ENCODE results near the gene MAPK8IP3.
A peak's percentile ranks its signal among the peaks of the same experiment; 100 is the strongest.
"Not testable (repeated sequence)": the region's sequence is repeated elsewhere in the genome, so short reads cannot be mapped to it uniquely, and the experiment has no call there.

MAPK8IP3 gene

GRCh38 chr16:1710811-1711507 lies 5.0 kb downstream of the MAPK8IP3 start:
- DNase-seq: no peak

DNA sequence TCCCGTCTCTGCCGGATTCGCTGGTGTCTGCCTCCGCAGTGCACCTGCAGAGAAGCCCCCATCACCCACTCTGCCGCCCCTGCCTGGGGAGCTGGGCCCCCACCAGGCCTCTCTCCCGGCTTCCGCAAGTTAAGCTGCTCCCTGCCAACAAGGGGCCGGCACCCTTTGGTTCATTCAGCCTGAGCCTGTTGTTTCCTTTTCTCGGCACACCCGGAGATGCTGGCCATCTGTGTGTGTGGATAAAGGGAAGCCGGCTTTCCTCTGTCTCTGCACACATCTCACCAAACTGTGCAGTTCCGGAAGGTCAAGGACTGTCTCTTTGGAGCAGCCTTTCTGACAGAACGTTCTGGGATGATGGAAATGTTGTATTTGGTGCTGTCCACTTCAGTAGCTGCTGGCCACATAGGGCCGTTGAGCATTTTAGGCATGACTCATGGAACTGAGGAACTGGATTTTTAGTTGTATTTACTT lies 6.8 kb downstream of the MAPK8IP3 start:
- DNase-seq: no peak

DNA sequence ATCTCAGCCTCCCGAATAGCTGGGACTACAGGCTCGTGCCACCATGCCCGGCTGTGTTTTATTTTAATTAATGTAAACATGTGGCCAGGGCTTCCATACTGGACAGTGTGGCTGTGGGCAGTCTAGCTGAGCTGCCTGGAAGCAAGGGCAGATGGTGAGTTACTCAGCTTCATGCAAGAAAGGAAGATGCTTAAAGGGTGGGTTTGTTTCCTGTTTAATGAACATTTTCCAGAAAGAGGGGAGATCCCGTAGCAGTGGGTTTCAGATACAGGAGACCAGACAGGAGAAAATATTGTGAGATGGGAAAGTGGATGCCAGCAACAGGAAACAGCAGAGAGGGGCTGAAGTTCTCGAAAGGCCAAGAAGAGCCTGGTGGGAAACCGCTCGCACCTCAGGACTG lies 7.3 kb downstream of the MAPK8IP3 start:
- no peak for DNase-seq

DNA sequence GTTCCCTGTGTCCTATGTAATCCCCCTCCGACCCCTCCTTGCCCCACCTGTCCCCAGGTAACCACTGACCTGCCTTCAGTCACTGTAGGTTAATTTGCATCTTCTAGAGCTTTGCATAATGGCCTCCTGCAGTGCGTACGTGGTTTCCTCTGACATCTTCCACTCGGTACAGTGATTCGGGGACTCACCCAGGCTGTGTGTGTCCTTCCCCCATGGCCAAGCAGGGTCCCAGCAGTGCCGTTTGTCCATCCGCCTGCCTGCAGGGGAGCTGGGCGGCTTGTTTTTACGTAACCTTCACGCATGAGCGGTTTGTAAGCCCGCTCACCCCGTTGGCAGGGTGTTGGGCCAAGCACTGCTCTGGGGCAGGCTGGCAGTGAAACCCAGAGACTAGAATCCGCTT lies 7.9 kb downstream of the MAPK8IP3 start:
- no peak for DNase-seq

- no peak for DNase-seq
Observed at GRCh38 chr16:1715220-1715619, 9.2 kb downstream of the MAPK8IP3 start.

DNA sequence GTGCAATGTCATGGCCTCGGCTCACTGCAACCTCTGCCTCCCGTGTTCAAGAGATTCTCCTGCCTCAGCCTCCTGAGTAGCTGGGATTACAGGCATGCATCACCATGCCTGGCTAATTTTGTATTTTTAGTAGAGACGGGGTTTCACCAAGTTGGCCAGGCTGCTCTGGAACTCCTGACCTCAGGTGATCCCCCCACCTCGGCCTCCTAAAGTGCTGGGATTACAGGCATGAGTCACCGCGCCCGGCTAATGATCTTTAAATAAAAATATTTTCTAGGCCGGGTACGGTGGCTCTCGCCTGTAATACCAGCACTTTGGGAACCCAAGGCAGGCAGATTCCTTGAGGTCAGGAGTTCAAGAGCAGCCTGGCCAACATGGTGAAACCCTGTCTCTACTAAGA lies 12.2 kb downstream of the MAPK8IP3 start:
- DNase-seq: not testable (repeated sequence)

DNA sequence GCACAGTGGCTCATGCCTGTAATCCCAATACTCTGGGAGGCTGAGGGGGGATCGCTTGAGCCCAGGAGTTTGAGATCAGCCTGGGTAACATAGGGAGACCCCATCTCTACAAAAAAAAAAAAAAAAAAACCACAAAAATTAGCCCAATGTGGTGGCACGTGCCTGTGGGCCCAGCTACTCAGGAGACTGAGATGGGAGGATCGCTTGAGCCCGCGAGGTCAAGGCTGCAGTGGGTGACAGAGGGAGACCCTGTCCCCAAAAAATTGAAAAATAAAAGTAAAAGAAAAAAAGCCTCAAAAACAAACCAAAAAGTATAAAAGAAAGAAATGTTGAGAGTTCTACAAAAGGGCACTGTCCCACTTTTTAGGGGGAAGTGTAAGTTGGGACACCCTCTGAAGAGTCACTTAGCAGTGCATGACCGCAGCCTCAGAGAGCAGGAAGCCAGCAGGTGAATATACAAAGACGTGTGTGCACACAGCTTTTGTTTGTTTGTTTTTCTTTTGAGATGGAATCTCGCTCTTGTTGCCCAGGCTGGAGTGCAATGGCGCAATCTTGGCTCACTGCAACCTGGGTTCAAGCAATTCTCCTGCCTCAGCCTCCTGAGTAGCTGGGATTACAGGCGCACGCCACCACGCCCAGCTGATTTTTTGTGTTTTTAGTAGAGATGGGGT lies 13.7 kb downstream of the MAPK8IP3 start:
- DNase-seq: peak in 1 of 2 experiments; percentile 49

DNA sequence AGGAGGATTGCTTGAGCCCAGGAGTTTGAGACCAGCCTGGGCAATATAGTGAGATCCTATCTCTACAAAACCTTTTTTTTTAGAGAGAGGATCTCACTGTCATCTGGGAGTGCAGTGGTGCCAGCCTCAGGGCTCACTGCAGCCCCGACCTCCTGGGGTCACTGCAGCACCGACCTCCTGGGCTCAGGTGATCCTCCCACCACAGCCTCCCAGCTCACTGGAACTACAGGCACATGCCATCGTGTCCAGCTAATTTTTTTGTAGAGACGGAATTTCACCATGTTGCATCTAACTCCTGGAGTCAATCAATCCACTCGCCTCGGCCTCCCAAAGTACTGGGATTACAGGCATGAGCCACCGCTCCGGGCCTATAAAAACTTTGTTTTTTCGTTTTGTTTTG lies 15.4 kb downstream of the MAPK8IP3 start:
- DNase-seq: no peak

DNA sequence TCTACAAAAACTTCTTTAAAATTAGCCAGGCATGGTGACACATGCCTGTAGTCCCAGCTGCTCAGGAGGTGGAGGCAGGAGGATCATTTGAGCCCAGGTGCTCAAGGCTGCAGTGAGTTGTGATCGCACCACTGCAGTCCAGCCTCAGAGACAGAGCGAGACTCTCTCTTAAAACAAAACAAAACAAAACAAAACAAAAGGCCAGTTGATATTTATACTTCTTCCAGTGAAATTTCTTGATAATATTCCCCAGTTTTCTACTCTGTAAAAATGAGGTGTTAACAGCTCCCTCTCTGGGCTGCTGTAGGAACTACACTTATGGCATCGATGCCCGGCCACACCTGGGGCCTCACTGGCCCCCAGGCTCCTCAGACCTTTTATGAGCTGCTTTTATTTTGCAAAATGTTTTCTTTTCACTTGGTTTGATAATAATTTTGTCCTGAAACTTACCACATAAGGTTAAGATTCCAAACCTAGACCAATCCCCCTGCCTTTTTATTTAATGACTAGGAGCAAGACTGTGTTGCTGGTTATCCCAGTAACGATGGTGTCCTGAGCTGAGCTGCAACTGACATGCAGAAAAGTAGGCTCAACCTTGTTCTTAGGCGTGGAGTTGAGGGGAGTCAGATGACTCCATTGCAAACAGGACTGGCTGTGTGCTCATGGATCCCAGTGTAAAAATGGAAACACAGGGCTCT lies 17.6 kb downstream of the MAPK8IP3 start:
- DNase-seq: peak; percentile 10 to 23

GRCh38 chr16:1724491-1724890 lies 18.5 kb downstream of the MAPK8IP3 start:
- DNase-seq: no peak

DNA sequence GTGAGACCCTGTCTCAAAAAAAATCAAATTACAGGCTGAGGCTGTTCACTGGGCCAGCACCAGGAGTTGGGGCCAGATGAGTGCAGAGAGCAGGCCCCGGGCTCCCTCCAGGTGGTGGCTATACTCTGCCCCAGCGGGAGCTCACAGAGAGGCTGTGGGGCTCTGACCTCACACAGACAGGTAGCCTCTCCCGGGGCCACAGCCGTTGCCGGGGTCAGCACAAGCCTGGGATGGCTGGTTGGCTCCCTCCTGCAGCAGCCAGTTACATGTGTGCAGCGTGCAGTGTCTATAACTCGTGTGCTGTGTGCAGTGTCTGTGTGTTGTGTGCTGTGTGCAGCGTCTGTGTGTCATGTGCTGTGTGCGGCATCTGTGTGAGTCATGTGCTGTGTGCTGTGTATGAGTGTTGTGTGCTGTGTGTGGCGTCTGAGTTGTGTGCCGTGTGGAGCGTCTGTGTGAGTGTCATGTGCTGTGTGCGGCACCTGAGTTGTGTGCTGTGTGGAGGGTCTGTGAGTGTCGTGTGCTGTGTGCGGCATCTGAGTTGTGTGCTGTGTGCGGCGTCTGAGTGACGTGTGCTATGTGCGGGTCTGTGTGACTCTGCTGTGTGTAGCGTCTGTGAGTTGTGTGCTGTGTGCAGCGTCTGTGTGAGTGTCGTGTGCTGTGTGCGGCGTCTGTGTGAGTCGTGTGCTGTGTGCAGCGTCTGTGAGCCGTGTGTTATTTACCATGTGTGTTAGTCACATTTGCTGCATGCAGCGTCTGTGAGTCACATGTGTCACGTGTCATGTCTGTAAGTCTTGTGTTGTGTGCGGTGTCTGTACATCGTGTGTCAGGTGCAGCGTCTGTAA lies 20.9 kb downstream of the MAPK8IP3 start:
- DNase-seq: no peak

DNA sequence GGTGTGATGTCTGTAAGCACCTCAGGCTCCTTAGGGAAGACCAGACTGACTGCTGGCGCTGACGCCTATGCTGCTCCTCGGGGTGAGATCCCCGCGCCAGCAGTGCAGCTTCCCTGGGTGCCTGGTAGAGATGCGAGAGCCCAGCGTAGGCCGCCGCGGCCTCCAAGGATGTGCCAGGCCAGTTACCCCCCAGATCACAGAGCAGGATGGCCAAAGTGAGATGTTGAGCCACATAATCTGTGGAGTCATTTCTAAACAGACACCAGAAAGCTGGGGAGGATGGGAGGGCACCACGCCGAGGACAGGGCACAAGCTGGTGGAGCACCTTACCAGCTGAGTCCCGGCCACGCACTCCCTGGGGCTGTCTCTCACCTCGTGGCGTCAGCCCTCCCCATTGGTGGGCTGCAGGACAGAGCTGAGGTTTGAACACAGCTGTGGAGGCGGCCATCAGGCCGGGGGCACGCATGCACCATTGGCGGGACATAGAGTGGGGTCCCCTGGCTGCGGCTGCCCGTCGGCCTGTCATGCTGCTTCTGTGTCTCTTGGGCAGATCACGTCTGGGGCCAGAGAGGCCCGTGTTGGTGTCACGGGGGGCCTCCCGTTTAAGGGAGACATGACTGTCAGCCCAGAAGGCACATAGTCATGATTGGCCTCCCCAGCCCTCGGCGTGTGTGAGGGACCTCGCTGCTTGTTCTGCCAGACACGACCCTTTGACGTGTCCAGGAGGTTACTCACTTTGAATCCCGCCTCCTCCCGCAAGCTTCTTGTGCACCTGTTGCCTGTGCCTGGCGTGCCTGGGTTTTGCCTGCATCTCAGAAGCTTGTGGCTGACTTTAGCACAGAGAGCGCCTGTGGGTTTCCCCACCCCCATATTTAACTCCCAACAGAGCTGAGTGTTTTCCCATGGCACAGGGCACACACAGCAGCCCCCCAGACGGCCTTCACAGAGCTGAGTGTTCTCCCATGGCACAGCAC lies 21.9 kb downstream of the MAPK8IP3 start:
- DNase-seq: no peak

DNA sequence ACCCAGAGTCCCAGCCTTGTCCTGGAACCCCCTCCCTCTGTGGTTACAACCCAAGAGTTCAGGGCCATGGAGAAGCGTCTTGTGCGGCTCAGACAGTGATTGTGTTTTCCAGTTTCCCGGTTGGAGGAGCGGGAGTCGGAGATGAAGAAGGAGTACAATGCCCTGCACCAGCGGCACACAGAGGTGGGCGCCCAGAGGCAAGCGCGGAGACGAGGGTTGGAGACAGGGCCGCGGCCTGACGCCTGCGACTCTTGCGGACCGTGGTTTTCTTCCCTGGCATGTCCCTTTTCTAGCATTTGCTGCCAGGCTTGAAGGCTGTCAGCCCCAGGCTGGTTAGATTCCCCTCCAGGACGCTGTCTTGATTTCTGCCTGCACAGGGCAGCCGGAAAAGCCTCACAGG lies 23.0 kb downstream of the MAPK8IP3 start:
- no peak for DNase-seq

DNA sequence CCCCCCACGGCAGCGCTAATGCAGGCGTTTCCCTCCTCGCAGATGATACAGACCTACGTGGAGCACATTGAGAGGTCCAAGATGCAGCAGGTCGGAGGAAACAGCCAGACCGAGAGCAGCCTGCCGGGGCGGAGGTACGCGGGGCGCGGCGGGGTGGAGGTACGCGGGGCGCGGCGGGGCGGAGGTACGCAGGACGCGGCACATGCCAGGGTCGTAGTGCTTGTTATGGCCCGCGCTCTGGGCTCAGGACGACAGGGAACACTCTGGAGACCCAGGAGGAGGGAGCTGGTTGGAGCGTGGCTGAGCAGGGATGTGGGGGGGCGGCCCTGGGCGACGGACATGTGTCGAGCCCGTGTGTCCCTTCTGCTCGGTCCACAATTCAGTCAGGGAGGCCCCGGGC lies 23.4 kb downstream of the MAPK8IP3 start:
- DNase-seq: no peak

GRCh38 chr16:1731073-1731472 lies 25.1 kb downstream of the MAPK8IP3 start:
- DNase-seq: no peak

- no peak for DNase-seq
Observed at GRCh38 chr16:1731603-1732002, 25.6 kb downstream of the MAPK8IP3 start.

DNA sequence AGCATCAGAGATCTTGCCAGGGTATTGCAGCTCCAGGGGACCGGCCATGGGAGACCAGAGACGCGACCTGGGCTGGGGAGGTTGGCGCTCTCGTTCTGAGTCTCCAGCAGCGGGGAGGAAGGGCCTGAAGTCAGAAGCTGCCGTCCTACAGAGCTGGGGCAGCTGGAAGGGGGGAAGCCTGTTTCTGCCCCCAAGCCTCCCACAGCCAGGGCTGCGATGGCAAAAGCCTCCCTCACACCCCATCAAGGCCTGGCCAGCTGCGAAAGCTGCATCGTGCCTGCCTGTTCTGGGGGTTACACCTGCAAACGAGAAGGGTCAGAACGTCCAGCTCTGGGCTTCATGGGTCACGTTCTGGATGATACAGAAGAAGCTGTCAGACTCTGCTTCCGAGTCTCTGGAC lies 26.1 kb downstream of the MAPK8IP3 start:
- DNase-seq: no peak

GRCh38 chr16:1732551-1732987 lies 26.6 kb downstream of the MAPK8IP3 start:
- not testable (repeated sequence) for DNase-seq

DNA sequence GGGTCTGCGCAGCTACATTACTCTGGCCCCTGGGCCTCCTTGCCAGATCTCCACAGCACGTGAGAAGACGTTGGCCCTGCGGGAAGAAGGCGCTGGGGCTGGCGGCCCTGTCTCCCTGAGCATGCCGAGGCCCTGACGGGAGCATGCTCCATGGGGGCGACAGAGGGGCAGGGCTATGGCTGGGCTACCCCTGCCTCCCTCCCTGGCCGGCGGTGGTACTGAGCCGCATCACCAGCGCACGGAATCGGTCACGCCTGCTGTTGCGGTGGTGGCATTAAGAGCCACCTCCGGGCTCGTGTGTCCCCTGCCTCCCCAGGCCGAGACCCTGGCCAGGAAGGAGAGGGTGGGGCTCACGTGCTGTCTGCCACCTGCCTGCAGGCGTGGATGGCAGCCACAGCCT lies 28.1 kb downstream of the MAPK8IP3 start:
- no peak for DNase-seq

DNA sequence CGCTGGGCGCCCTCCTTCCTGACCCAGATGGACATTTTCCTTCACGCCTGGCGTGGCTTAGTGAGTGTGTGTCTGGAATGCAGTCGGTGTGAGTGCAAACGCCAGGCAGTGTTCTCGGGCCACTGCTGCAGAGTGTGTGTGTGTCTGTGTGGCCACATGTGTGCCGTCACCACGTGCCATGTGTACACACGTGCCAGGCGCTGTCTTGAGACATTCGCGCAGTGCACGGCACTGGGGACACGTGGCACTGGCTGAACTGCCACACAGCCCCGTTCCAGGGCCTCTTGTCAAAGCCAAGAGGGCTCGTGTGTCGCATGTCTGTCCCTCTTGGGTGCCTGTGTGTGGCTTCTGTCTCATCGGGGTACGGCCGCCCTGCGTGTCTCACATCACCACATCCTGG lies 28.8 kb downstream of the MAPK8IP3 start:
- no peak for DNase-seq

DNA sequence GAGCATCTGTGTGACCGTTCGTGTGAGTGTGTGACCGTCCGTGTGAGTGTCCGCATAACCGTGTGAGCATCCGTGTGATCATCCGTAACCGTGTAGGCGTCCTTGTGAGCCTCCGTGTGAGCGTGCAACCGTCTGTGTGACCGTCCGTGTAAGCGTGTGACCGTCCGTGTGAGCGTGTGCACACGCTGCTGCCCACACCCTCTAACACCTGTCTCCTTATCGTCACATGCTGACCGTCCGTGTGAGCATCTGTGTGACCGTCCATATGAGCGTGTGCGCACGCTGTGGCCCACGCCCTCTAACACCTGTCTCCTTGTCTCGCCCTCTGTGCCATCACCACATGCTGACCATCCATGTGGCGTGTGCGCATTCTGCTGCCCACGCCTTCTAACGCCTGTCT lies 34.2 kb downstream of the MAPK8IP3 start:
- DNase-seq: no peak

Measured in NCI-H2081 (cell line).